ENCODE results near the gene EEF1AKMT4. TPM values are rescaled to one million over a fixed set of nuclear protein-coding genes. Genes with fewer than 3 reads are reported as not detected.

Gene EEF1AKMT4
- total and polyA plus RNA-seq, 10 of the 15 experiments (the other 5 are each of a cell fraction or from before 2014, with no cell fraction given) = 7.5 to 26.8 (median 18.3) TPM

DNA sequence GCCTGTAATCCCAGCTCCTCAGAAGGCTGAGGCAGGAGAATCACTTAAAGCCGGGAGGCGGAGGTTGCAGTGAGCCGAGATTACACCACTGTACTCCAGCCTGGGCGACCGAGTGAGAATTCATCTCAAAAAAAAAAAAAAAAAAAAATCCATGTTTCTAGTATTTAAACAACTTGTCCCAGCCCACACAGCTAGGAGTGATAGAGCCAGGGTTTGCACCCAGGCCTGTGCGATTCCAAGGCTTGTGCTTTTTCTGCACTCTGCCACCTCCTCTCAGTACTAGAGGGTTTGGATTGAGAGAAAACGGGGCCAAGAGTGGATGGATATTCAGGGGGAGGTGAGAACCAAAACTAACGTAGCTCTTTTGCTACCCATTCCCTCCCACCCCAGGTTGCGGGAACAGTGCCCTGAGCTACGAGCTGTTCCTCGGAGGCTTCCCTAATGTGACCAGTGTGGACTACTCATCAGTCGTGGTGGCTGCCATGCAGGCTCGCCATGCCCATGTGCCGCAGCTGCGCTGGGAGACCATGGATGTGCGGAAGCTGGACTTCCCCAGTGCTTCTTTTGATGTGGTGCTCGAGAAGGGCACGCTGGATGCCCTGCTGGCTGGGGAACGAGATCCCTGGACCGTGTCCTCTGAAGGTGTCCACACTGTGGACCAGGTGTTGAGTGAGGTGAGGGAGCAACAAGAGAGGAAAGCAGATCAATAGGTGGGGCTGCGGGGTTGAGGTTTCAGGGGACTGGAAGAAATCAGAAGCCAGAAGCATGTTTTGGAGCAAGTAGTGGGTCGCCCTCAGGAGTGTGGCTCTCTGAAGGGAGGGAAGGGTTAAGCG lies 7.8 kb downstream of the EEF1AKMT4 start:
- no peaks in the 10 kb centered on the region for H3K9me3 ChIP-seq (replicated peaks; ENCODE audit: control insufficient read depth, insufficient read depth, low read length)
- TF ChIP-seq IRF4 (IDR thresholded peaks at IDR 0.05; ENCODE audit: low read depth, low read length) (no peak), BCL11A (IDR thresholded peaks at IDR 0.05; ENCODE audit: low read depth, low read length) (no peak), ETV6 (conservative IDR thresholded peaks at IDR 0.05 in 1 of 2, IDR thresholded peaks at IDR 0.05 in 1 of 2; ENCODE audit: borderline replicate concordance in 1 of 2, low read depth in 1 of 2) (no peak), CHD2 (IDR thresholded peaks at IDR 0.05; ENCODE audit: borderline replicate concordance, low read depth, low read length) (no peak), EP300 (IDR thresholded peaks at IDR 0.05; ENCODE audit: borderline replicate concordance in 1 of 2, control insufficient read depth in 1 of 2, low read depth in 2 of 2, low read length in 2 of 2) (no peak), BRCA1 (IDR thresholded peaks at IDR 0.05; ENCODE audit: low read depth, low read length) (no peak), ASH2L (IDR thresholded peaks at IDR 0.05; ENCODE audit: borderline replicate concordance, low read depth) (no peak), TCF3 (IDR thresholded peaks at IDR 0.05; ENCODE audit: borderline replicate concordance, insufficient read depth, low read depth, low read length) (no peak), BMI1 (IDR thresholded peaks at IDR 0.05; ENCODE audit: borderline replicate concordance) (no peak), YY1 (IDR thresholded peaks at IDR 0.05; ENCODE audit: low read depth, low read length) (no peak), KDM1A (IDR thresholded peaks at IDR 0.05; ENCODE audit: borderline replicate concordance) (no peak)
- TF ChIP-seq, protein P1, sequence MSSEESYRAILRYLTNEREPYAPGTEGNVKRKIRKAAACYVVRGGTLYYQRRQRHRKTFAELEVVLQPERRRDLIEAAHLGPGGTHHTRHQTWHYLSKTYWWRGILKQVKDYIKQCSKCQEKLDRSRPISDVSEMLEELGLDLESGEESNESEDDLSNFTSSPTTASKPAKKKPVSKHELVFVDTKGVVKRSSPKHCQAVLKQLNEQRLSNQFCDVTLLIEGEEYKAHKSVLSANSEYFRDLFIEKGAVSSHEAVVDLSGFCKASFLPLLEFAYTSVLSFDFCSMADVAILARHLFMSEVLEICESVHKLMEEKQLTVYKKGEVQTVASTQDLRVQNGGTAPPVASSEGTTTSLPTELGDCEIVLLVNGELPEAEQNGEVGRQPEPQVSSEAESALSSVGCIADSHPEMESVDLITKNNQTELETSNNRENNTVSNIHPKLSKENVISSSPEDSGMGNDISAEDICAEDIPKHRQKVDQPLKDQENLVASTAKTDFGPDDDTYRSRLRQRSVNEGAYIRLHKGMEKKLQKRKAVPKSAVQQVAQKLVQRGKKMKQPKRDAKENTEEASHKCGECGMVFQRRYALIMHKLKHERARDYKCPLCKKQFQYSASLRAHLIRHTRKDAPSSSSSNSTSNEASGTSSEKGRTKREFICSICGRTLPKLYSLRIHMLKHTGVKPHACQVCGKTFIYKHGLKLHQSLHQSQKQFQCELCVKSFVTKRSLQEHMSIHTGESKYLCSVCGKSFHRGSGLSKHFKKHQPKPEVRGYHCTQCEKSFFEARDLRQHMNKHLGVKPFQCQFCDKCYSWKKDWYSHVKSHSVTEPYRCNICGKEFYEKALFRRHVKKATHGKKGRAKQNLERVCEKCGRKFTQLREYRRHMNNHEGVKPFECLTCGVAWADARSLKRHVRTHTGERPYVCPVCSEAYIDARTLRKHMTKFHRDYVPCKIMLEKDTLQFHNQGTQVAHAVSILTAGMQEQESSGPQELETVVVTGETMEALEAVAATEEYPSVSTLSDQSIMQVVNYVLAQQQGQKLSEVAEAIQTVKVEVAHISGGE (CRISPR knock-in tag; IDR thresholded peaks at IDR 0.05) = no peak
- TF ChIP-seq, protein P2, sequence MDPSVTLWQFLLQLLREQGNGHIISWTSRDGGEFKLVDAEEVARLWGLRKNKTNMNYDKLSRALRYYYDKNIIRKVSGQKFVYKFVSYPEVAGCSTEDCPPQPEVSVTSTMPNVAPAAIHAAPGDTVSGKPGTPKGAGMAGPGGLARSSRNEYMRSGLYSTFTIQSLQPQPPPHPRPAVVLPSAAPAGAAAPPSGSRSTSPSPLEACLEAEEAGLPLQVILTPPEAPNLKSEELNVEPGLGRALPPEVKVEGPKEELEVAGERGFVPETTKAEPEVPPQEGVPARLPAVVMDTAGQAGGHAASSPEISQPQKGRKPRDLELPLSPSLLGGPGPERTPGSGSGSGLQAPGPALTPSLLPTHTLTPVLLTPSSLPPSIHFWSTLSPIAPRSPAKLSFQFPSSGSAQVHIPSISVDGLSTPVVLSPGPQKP (IDR thresholded peaks at IDR 0.05; ENCODE audit: low read depth, low read length) = no peak
- ChIA-PET RAD21 (ENCODE audit: unreplicated experiment) (interaction anchor here (0.7 kb wide), 1 partner anchor 49 kb away, joined by 4 read pairs; no protein-coding TSS in a partner anchor), POLR2A (interaction anchor here (0.6 kb wide), 1 partner anchor 151 kb away, joined by 3 read pairs; no protein-coding TSS in a partner anchor), CTCF (interaction anchor here (0.8 kb wide), 1 partner anchor 19 kb away, joined by 4 read pairs; no protein-coding TSS in a partner anchor), SMC1A (ENCODE audit: uncharacterized antibody, unreplicated experiment) (no interaction called here)
- intact Hi-C loops (cut with micrococcal nuclease; ENCODE audit: unreplicated experiment) = loop anchor here (10.0 kb wide), 1 partner anchor 242 kb away; the partner anchor contains the start of gene ABCC5
- H3K4me1 ChIP-seq (ENCODE audit: control insufficient read depth, insufficient read depth, low read length) = 0 out of 2 replicates have a peak, but pooled peaks cover 4% of the 10 kb centered on the region
- no TSS peak for BruUV-seq (replicated peaks)
- ATAC-seq (no peak), DNase-seq (ENCODE audit: low read depth, low spot score) (no peak), FAIRE-seq (no peak)
- peaks cover 2 to 4% of the 10 kb centered on the region in 2 experiments; a peak in 3 of 4 replicates for H3K27me3 ChIP-seq (replicated peaks in 1 of 2; ENCODE audit: control insufficient read depth in 2 of 2, insufficient read depth in 2 of 2, low read length in 1 of 2)
- H3K27ac ChIP-seq (ENCODE audit: control insufficient read depth, insufficient read depth) = no peak overlapping the region
- H4K20me1 ChIP-seq (ENCODE audit: control insufficient read depth, insufficient read depth) = no peaks in the 10 kb centered on the region
- in situ Hi-C loops (cut with MboI) = no loop called here
- no peaks in the 10 kb centered on the region for H3K36me3 ChIP-seq (ENCODE audit: control insufficient read depth in 2 of 2, insufficient read depth in 2 of 2, low read length in 1 of 2)
- WGBS (ENCODE audit: insufficient coverage, insufficient replicate concordance, low lambda C conversion rate, missing lambda C conversion rate) = 83% methylated on average over 22 of the region's 23 CpGs
- H2AFZ ChIP-seq (ENCODE audit: control insufficient read depth, low read depth, low read length) = no peak overlapping the region
- H3K9ac ChIP-seq (ENCODE audit: control insufficient read depth, insufficient read depth, low read length) = no peak overlapping the region
- no peak overlapping the region for H3K4me2 ChIP-seq (ENCODE audit: control insufficient read depth, insufficient read depth)
- H3K79me2 ChIP-seq (ENCODE audit: control insufficient read depth, insufficient read depth, low read length) = no peaks in the 10 kb centered on the region
- H3K4me3 ChIP-seq = no peak overlapping the region
